Trophoblast cell (in vitro differentiated cells and primary cell): Measurements from ENCODE around the gene SULF2.

Source experiments
- DNase-seq, 2 donors: peaks; one replicate each; pipeline ENCODE4 v3.0.0-alpha.2; 2016
- H2AFZ ChIP-seq: 2 replicates; pipeline ENCODE4 v1.6.1; 2013; ENCODE audit warnings: low read length, moderate library complexity, mild to moderate bottlenecking; ENCODE audit not compliant: insufficient read depth, poor library complexity
- H2AK5ac ChIP-seq: 2 replicates; pipeline ENCODE4 v1.6.1; 2013; ENCODE audit warnings: mild to moderate bottlenecking, low read length
- H2BK120ac ChIP-seq: 2 replicates; pipeline ENCODE4 v1.6.1; 2013; ENCODE audit warnings: low read length, mild to moderate bottlenecking, moderate library complexity; ENCODE audit not compliant: insufficient read depth, poor library complexity
- H2BK12ac ChIP-seq: 2 replicates; pipeline ENCODE4 v1.6.1; 2013; ENCODE audit warnings: mild to moderate bottlenecking, low read length, moderate library complexity
- H2BK5ac ChIP-seq: 2 replicates; pipeline ENCODE4 v1.6.1; 2013; ENCODE audit warnings: low read length, low read depth, moderate library complexity, mild to moderate bottlenecking; ENCODE audit not compliant: poor library complexity
- H3K14ac ChIP-seq: 2 replicates; pipeline ENCODE4 v1.6.1; 2013; ENCODE audit warnings: mild to moderate bottlenecking, low read length
- H3K18ac ChIP-seq: 2 replicates; pipeline ENCODE4 v1.6.1; 2013; ENCODE audit warnings: mild to moderate bottlenecking, low read length
- H3K23ac ChIP-seq: 2 replicates; pipeline ENCODE4 v1.6.1; 2013; ENCODE audit warnings: low read length
- H3K27ac ChIP-seq: 2 replicates; pipeline ENCODE4 v1.5.1; 2013; ENCODE audit warnings: low read depth, mild to moderate bottlenecking, inconsistent platforms, low read length, moderate library complexity
- H3K27me3 ChIP-seq: 2 replicates; pipeline ENCODE4 v1.6.1; 2013; ENCODE audit warnings: inconsistent platforms, mild to moderate bottlenecking, low read length, moderate library complexity; ENCODE audit not compliant: insufficient read depth
- H3K36me3 ChIP-seq, 2 experiments: 1 replicate in 1 of 2; 2 replicates in 1 of 2; pipeline ENCODE4 v1.6.1; 2013; ENCODE audit warnings: low read length in 2 of 2, mild to moderate bottlenecking in 2 of 2, moderate library complexity in 1 of 2; ENCODE audit not compliant: insufficient read depth in 2 of 2, control insufficient read depth in 1 of 2
- H3K4ac ChIP-seq: 2 replicates; pipeline ENCODE4 v1.6.1; 2013; ENCODE audit warnings: low read depth, mild to moderate bottlenecking, low read length, moderate library complexity
- H3K4me1 ChIP-seq, 2 experiments: 1 replicate in 1 of 2; 2 replicates in 1 of 2; pipeline ENCODE4 v1.6.1; 2013; ENCODE audit warnings: low read length in 2 of 2, mild to moderate bottlenecking in 2 of 2, moderate library complexity in 1 of 2; ENCODE audit not compliant: insufficient read depth in 2 of 2, control insufficient read depth in 1 of 2
- H3K4me2 ChIP-seq: 2 replicates; pipeline ENCODE4 v1.6.1; 2013; ENCODE audit warnings: inconsistent platforms, mild to moderate bottlenecking, low read length, moderate library complexity
- H3K4me3 ChIP-seq: 2 replicates; pipeline ENCODE4 v1.5.1; 2013; ENCODE audit warnings: mild to moderate bottlenecking, low read depth, low read length, inconsistent platforms
- H3K79me1 ChIP-seq: one replicate; pipeline ENCODE4 v1.6.1; 2013; ENCODE audit warnings: low read length
- H3K79me2 ChIP-seq: 2 replicates; pipeline ENCODE4 v1.6.1; 2013; ENCODE audit warnings: low read length, mild to moderate bottlenecking; ENCODE audit not compliant: control insufficient read depth, insufficient read depth, poor library complexity
- H3K9ac ChIP-seq: 2 replicates; pipeline ENCODE4 v1.6.1; 2013; ENCODE audit warnings: mild to moderate bottlenecking, low read length
- H3K9me3 ChIP-seq: 2 replicates; pipeline ENCODE4 v1.6.1; 2013; ENCODE audit warnings: low read depth, mild to moderate bottlenecking, control low read depth, inconsistent platforms, low read length; ENCODE audit not compliant: insufficient read depth
- H4K12ac ChIP-seq: 2 replicates; pipeline ENCODE4 v1.6.1; 2013; ENCODE audit warnings: low read depth, mild to moderate bottlenecking, low read length, moderate library complexity
- H4K8ac ChIP-seq: 2 replicates; pipeline ENCODE4 v1.6.1; 2013; ENCODE audit warnings: low read depth, mild to moderate bottlenecking, low read length, moderate library complexity
- H4K91ac ChIP-seq: one replicate; pipeline ENCODE4 v1.6.1; 2013; ENCODE audit warnings: low read depth, mild to moderate bottlenecking, low read length, moderate library complexity
- WGBS: extraction: QIAGEN DNeasy Blood & Tissue Kit; methylation state at CpG from one replicate; pipeline ENCODE4 v1.1.7; 2013; ENCODE audit warnings: missing lambda C conversion rate; ENCODE audit not compliant: insufficient read length, insufficient coverage; ENCODE audit errors: extremely low coverage; 5-methylcytosine and 5-hydroxymethylcytosine counted together

The SULF2 gene

DNA sequence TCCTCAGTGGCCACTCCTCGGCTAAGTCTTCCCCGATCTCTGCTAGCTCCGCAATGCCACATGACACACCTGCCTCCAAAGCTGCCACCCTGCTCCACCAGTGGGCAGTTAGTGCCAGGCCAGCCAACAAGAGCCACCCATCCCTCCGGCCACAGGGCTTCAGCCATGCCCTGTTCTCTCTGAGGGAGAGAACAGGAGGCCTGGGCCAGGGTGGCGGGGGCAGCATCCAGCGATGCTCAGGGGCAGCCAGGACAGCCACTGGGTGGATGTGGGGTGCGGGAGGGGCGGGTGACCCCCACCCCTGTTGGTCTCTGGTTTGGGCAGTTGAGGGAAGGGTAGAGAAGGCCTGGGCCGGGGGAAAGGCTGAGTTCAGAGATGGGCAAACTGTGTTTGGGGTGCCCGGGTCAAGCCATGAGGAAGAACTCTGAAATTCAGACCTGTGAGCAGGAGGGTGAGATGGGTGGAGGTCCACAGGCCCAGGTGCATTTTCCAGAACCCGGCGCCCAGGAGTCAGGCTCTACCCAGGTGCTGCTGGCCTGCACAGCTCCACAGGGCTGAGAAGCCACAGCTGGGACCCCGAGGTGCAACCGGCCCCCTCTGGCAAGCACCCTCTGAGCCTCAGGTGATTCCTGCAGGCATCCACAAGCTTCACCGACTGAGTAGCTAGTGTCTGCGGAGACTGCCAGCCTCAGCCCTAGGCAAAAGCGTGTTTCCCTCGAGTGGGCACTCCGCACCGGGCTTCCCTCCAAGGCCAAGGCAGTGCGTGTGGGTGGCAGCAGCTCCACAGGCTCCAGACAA, 91.1 kb downstream of the SULF2 start:
- H3K27ac ChIP-seq = no peak overlapping the region
- H3K4me1 ChIP-seq = no peaks in the 10 kb centered on the region
- no peak overlapping the region for H3K4me3 ChIP-seq
- H2BK5ac ChIP-seq = no peak overlapping the region
- H2AFZ ChIP-seq = no peak overlapping the region
- WGBS = no CpG with 5 or more reads among the region's 21 CpGs
- H2BK12ac ChIP-seq = no peak overlapping the region
- H4K8ac ChIP-seq = no peak overlapping the region
- no peak overlapping the region for H3K4me2 ChIP-seq
- H3K23ac ChIP-seq = no peak overlapping the region
- H3K4ac ChIP-seq = no peak overlapping the region
- H3K27me3 ChIP-seq = no peaks in the 10 kb centered on the region
- H3K79me1 ChIP-seq = no peaks in the 10 kb centered on the region
- H4K91ac ChIP-seq = no peak overlapping the region
- peaks cover 16% of the 10 kb centered on the region for H3K9me3 ChIP-seq
- H4K12ac ChIP-seq = no peak overlapping the region
- no peak overlapping the region for H3K18ac ChIP-seq
- no peak overlapping the region for H3K14ac ChIP-seq
- H3K79me2 ChIP-seq = no peaks in the 10 kb centered on the region
- H2AK5ac ChIP-seq = no peak overlapping the region
- H2BK120ac ChIP-seq = no peak overlapping the region
- H3K9ac ChIP-seq = no peak overlapping the region
- no peak for DNase-seq
- H3K36me3 ChIP-seq = peaks cover 6 to 7% of the 10 kb centered on the region in 2 experiments

DNA sequence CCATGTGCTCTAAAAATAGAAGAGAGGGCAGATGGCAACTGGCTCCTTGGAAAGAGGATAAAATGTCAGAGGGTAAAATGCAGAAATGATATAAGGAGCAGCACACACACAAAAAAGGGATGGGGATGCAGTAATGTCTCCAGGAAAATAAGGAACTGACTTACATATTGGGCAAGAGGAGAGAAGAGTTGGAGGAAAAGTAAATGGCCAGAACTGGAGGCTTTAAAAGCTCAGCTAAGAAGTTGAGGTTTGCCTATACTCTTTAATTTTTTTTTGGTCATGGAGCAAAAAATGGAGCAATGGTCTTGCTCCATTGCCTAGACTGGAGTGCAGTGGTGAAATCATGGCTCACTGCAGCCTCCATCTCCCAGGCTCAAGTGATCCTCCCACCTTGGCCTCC, 93.7 kb downstream of the SULF2 start:
- H2BK12ac ChIP-seq = no peak overlapping the region
- no peak overlapping the region for H2AFZ ChIP-seq
- H3K9me3 ChIP-seq = peaks cover 18% of the 10 kb centered on the region
- no peaks in the 10 kb centered on the region for H3K79me1 ChIP-seq
- no peak overlapping the region for H3K4ac ChIP-seq
- H4K8ac ChIP-seq = no peak overlapping the region
- H3K4me1 ChIP-seq = no peaks in the 10 kb centered on the region
- no peak overlapping the region for H3K14ac ChIP-seq
- no peak overlapping the region for H3K27ac ChIP-seq
- H2BK5ac ChIP-seq = no peak overlapping the region
- no peak overlapping the region for H3K18ac ChIP-seq
- no peak overlapping the region for H2AK5ac ChIP-seq
- no peaks in the 10 kb centered on the region for H3K79me2 ChIP-seq
- H4K91ac ChIP-seq = no peak overlapping the region
- H3K36me3 ChIP-seq = peaks cover 9 to 16% of the 10 kb centered on the region in 2 experiments
- no peak overlapping the region for H3K9ac ChIP-seq
- H4K12ac ChIP-seq = no peak overlapping the region
- no peak overlapping the region for H2BK120ac ChIP-seq
- H3K27me3 ChIP-seq = no peaks in the 10 kb centered on the region
- DNase-seq = no peak
- H3K23ac ChIP-seq = no peak overlapping the region
- H3K4me2 ChIP-seq = no peak overlapping the region
- H3K4me3 ChIP-seq = no peak overlapping the region

DNA sequence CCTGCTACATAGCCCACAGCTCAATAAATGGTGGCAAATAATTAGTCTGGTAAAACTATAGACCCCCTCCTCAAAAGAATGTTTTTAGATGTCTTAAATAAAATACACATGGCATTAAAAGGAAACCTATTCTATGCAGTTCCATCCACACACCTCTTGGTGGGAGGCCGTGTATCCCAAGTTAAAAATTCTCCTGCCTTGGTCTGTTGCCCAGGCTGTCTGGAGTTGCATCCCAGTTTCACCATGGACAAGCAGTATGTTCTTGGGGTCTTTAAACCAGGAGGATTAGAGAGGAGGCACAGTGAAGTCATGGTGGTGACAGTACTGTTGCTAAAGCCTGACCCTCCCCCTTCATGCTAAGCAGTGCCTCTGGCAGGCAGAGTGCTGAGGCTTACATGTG, 95.5 kb downstream of the SULF2 start:
- Histone ChIP-seq H3K36me3 (peaks cover 9 to 22% of the 10 kb centered on the region in 2 experiments), H2AFZ (no peak overlapping the region), H3K79me1 (no peaks in the 10 kb centered on the region), H3K9ac (no peak overlapping the region), H3K4me1 (no peaks in the 10 kb centered on the region), H3K4me2 (no peak overlapping the region), H3K18ac (no peak overlapping the region), H3K23ac (no peak overlapping the region), H3K79me2 (no peaks in the 10 kb centered on the region), H2BK120ac (no peak overlapping the region), H4K91ac (no peak overlapping the region), H2BK5ac (no peak overlapping the region), H3K27ac (no peak overlapping the region), H2AK5ac (no peak overlapping the region), H3K14ac (no peak overlapping the region), H3K4ac (no peak overlapping the region), H4K8ac (no peak overlapping the region), H4K12ac (no peak overlapping the region), H3K27me3 (no peaks in the 10 kb centered on the region), H3K9me3 (peaks cover 18% of the 10 kb centered on the region), H3K4me3 (no peak overlapping the region), H2BK12ac (no peak overlapping the region)
- WGBS = no CpG with 5 or more reads among the region's 1 CpG
- DNase-seq = no peak

DNA sequence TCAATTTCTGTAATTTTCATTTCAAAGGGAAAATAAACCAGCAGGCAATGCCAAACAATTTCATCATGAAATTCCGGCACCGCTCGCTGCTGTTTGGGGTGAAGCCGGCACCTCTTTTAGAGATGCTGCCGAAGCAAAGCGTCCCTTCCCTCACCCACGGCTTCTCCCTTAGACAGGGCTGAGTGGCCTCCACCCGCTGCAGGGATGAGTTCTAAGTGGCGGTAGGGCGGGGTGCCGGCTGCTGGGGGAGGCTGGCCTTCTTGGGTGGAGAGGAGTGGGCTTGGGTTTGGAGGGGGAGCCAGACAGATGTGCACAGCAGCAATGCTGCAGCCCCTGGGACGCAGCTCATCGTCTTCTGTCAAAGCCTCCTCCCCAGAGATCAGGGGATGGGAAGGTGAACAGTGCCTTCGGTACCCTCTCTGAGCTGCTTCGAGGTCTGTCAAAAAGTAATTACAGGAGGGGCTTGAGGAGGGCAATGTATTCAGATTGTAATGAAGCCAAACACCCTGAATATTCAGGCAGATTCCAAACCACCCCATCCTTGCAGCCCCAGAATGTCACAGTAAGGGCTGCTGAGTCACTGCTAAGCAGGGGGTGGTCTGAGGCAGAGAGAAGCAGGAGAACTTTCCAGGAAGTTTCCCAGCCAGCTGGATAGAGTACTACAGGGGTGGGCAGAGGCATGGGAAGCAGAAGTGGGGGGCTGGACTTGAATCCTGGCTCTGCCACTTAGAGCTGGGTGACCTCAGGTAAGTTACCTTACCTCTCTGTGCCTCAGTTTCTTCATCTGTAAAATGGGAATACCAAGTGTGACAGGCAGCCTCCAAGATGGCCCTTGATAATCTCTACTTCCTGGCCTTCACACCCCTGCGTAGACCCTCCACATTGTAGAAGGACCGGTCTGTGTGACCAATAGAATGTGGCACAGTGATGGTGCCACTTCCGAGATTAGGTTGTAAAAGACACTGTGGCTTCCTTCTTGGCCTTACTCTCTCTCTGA, 96.6 kb downstream of the SULF2 start:
- no peaks in the 10 kb centered on the region for H3K79me2 ChIP-seq
- H4K8ac ChIP-seq = no peak overlapping the region
- peaks cover 14 to 21% of the 10 kb centered on the region in 2 experiments for H3K36me3 ChIP-seq

More for the DNA sequence above, 96.6 kb downstream of the SULF2 start:
- no peak overlapping the region for H2AK5ac ChIP-seq
- no peaks in the 10 kb centered on the region for H3K4me1 ChIP-seq
- no peak overlapping the region for H4K91ac ChIP-seq
- DNase-seq = no peak
- no peak overlapping the region for H2BK12ac ChIP-seq
- no peak overlapping the region for H3K4ac ChIP-seq
- H2AFZ ChIP-seq = no peak overlapping the region
- no peak overlapping the region for H3K27ac ChIP-seq
- H4K12ac ChIP-seq = no peak overlapping the region
- H3K27me3 ChIP-seq = no peaks in the 10 kb centered on the region
- H3K18ac ChIP-seq = no peak overlapping the region
- no peak overlapping the region for H2BK120ac ChIP-seq
- H3K9ac ChIP-seq = no peak overlapping the region
- no peak overlapping the region for H3K4me2 ChIP-seq
- no peak overlapping the region for H3K14ac ChIP-seq
- peaks cover 14% of the 10 kb centered on the region for H3K9me3 ChIP-seq
- no CpG with 5 or more reads among the region's 18 CpGs for WGBS
- H2BK5ac ChIP-seq = no peak overlapping the region
- H3K4me3 ChIP-seq = no peak overlapping the region
- no peak overlapping the region for H3K23ac ChIP-seq
- no peaks in the 10 kb centered on the region for H3K79me1 ChIP-seq
